NCI-H1092 (cell line): ENCODE measurements around the gene DCC.

Experiments
- DNase-seq: peaks from one replicate; lab custom pipeline; 2025; lab: John Stamatoyannopoulos, UW

Gene DCC

DNA sequence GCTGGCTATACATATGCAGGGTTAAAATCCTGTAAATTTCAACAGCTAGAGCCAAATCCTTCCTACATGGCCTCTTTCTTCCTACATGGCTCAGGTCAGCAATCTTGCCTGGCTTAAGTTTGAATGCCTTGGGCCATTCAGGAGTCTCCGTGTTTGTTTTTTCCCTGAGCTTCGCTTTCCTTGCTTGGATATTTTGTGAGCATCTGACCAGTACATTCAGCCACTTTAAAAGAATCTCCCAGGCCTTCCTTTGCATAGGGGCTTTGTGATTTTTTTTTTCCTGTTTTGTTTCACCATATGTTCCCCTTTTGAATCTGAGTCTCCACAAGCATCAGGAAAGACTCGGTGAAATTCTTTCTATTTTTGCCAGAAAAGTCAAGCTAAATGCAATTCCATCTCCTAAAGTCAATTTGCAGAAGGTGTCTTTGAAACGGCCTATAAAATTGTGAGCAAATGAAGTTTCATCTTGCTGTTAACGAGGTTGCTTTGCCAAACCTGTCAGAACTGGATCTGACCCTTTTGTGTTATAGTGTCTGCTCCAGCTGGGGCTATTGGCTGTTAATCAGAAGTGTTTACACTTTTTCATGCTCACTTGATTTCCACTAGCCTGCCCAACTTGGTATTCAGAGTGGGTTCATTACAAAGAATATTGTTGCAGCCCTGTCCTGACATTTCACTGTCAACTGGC is 256.9 kb downstream of the DCC start:
- peak; percentile 90 for DNase-seq

- DNase-seq, result no peak
Observed at GRCh38 chr18:52598921-52599320, 258.9 kb downstream of the DCC start.

- no peak for DNase-seq
Observed at GRCh38 chr18:52602820-52603219, 262.8 kb downstream of the DCC start.

- no peak for DNase-seq
Observed at GRCh38 chr18:52605345-52605744, 265.3 kb downstream of the DCC start.

GRCh38 chr18:52607985-52608384 is 268.0 kb downstream of the DCC start:
- no peak for DNase-seq

GRCh38 chr18:52610451-52611115 is 270.6 kb downstream of the DCC start:
- DNase-seq, result no peak

DNA sequence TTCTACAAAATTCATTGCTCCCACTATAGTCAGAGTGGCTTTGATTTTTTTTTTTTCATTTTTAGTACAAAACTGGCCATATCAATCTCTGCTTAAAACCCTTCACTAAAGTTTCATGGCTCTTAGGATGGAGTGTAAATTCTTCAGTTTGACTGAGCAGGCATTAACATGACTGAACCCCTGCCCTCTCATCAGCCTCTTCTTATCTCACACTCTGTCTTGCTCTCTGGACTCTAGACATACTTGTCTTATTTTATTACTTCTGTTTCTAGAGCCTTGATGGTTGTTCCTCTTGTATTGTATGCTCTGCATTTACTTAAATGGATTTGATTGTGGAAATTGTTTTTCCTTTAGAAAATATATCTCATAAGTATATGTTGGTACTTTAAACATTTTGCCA is 272.4 kb downstream of the DCC start:
- DNase-seq, result no peak

DNA sequence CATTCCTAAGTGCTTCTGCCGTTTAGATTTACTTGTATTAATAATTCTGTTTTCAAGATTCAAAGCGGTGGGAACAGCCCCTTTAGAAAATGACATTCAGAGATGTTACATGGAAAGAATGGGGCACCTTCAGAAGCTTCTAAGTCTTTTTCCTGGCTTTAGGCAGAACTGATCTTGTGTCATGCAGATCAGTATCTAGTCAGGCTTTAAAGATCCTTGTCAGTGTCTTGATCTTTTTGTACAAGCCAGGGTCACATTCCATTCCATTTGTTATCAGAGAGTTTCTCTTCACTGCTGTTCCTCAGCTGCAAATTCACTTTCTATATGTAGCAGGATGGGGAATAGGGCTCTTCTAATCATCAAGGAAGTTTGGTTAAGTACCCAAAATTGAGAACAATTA is 275.3 kb downstream of the DCC start:
- DNase-seq, result no peak

GRCh38 chr18:52615943-52616342 is 275.9 kb downstream of the DCC start:
- DNase-seq, result no peak

GRCh38 chr18:52617931-52618330 is 277.9 kb downstream of the DCC start:
- no peak for DNase-seq

DNA sequence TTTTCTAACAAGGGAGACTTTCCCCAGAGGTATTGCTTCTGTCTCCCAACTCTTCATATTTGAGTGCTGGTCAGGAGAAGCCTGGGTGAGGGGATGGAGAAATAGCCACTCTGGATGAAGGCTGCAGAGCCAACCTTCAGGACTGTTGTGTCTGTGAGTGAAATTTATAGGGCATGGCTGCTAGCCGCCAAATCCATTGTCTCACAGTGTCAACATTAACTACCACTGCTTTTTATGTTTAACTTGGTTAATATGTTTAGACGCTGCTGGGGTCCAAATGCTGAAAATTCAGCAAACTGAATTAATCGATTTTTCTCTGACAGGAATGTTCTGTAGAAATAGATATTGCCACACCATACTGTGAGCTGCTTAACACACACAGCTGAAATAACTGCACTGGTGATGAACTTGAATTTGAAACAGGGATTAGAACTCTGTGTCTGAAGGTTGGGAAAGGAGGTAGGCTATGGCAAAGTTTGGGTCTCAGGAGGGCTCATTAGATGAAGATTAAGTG is 281.0 kb downstream of the DCC start:
- DNase-seq, result no peak

DNA sequence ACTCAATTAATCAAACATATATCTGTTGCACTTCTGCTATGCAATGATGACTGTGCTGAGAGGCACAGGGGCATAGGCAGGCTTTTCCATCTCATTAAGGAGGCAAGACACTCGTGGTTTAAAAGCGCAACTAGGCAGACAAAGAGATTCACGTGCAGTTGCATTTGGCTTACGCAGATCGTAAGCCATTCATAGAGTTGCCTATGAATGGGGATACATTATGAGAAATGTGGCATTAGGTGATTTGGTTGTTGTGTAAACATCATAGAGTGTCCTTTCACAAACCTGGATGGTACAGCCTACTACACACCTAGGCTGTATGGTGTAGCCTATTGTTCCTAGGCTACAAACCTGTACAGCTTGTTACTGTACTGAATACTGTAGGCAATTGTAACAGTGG is 284.7 kb downstream of the DCC start:
- DNase-seq, result no peak

GRCh38 chr18:52636536-52636935 is 296.5 kb downstream of the DCC start:
- DNase-seq, result no peak

GRCh38 chr18:52648201-52648600 is 308.2 kb downstream of the DCC start:
- no peak for DNase-seq

GRCh38 chr18:52652391-52652790 is 312.4 kb downstream of the DCC start:
- no peak for DNase-seq

- no peak for DNase-seq
Observed at GRCh38 chr18:52657043-52657805, 317.2 kb downstream of the DCC start.

- no peak for DNase-seq
Observed at GRCh38 chr18:52667463-52668065, 327.6 kb downstream of the DCC start.

GRCh38 chr18:52670896-52671295 is 330.9 kb downstream of the DCC start:
- DNase-seq, result peak; percentile 47

- no peak for DNase-seq
Observed at GRCh38 chr18:52678034-52678433, 338.0 kb downstream of the DCC start.

- no peak for DNase-seq
Observed at GRCh38 chr18:52678551-52678950, 338.6 kb downstream of the DCC start.

- DNase-seq, result no peak
Observed at GRCh38 chr18:52679354-52679753, 339.4 kb downstream of the DCC start.

DNA sequence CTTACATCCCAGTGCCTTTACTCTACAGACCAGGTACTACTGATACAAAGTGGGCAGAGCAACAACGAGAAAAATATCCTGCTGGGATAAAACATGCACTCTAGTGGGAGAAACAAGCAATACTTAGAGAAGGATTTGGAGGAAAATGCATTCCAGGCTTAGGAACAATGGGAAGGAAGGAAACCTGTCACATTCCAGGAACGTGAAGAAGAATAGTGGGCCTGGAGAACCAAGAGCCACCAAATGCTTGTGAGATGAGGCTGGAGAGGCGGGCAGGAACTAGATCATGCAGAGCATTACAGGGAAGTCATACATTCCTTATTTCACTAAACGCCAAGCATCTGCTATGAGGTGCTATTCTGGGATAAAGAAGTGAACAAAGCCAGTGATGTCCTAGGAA is 342.3 kb downstream of the DCC start:
- DNase-seq, result no peak

GRCh38 chr18:52685316-52685715 is 345.3 kb downstream of the DCC start:
- no peak for DNase-seq
